ENCODE data around the gene PTPRN2. TPM values are rescaled to one million over a fixed set of nuclear protein-coding genes. Genes with fewer than 3 reads are reported as not detected.

The PTPRN2 gene
- total RNA-seq, 2 experiments from 2014 or later, result 0.70 TPM; not detected in 1

DNA sequence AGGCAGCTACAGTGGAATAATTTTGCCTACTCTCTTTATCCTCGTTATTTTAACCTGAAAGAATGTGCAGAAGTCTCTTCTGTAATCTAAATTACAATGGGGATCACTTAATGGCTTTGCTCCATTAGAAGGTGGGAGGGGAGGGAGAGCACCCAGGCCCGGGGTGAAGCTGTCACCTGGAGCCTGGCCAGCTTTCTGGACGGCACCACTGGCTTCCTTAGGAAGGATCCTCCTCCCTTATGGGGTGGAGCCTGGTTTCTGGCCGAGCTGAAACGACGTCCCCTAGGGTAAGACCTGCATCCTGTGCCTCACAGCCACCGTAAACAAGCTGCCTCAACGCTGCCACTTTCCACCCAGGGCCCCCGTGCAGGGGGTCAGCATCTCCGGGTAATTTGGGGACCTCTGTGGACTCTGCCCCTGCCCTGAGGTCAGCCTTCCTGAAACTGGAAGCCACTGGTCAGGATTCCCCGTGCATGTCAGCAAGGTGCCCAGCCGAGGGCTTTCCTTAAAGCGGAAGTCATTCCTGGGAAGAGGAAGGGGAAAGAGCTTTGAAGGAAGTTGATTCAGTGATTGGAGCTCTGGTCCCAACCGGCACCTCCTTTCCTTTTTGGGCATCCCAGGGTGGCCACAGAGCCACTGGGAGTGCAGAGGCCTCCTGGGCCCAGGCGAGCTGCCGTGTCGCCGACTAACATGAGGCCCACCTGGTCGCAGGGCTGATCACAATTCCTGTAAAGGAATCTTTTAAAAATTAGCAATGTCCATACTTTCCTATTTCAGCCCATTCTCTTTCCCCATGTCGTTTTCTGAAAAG lies 681.8 kb downstream of the PTPRN2 start:
- CTCF ChIA-PET (ENCODE audit: unreplicated experiment), result no interaction called here
- Histone ChIP-seq H3K9me3 (ENCODE audit: low read length) (no peaks in the 10 kb centered on the region), H3K4me2 (ENCODE audit: low read length) (no peak overlapping the region), H3K79me2 (ENCODE audit: insufficient read depth, low read depth, low read length) (no peaks in the 10 kb centered on the region), H3K4me1 (ENCODE audit: insufficient read depth, low read length, poor library complexity, severe bottlenecking) (no peaks in the 10 kb centered on the region), H3K9me2 (ENCODE audit: insufficient read depth, low read length) (no peaks in the 10 kb centered on the region), H3K4me3 (ENCODE audit: low read depth, low read length, poor library complexity, severe bottlenecking) (no peak overlapping the region), H4K20me1 (ENCODE audit: insufficient read depth, low read length) (no peaks in the 10 kb centered on the region), H3K36me3 (ENCODE audit: insufficient read depth, low read length) (no peaks in the 10 kb centered on the region), H3K27ac (ENCODE audit: low read depth, low read length, poor library complexity, severe bottlenecking) (no peak overlapping the region), H2AFZ (ENCODE audit: low read length) (no peak overlapping the region)
- POLR2A ChIA-PET, result interaction anchor here (0.6 kb wide), 1 partner anchor 1956 kb away, joined by 3 read pairs; no protein-coding TSS in a partner anchor
- BruUV-seq (replicated peaks), result no TSS peak
- intact Hi-C loops (cut with micrococcal nuclease; ENCODE audit: unreplicated experiment), result no loop called here
- no peak for DNase-seq (ENCODE audit: low spot score)
- TF ChIP-seq EZH2phosphoT487 (IDR thresholded peaks at IDR 0.05; ENCODE audit: borderline replicate concordance, low read depth, low read length), result no peak
- TF ChIP-seq, protein P1, sequence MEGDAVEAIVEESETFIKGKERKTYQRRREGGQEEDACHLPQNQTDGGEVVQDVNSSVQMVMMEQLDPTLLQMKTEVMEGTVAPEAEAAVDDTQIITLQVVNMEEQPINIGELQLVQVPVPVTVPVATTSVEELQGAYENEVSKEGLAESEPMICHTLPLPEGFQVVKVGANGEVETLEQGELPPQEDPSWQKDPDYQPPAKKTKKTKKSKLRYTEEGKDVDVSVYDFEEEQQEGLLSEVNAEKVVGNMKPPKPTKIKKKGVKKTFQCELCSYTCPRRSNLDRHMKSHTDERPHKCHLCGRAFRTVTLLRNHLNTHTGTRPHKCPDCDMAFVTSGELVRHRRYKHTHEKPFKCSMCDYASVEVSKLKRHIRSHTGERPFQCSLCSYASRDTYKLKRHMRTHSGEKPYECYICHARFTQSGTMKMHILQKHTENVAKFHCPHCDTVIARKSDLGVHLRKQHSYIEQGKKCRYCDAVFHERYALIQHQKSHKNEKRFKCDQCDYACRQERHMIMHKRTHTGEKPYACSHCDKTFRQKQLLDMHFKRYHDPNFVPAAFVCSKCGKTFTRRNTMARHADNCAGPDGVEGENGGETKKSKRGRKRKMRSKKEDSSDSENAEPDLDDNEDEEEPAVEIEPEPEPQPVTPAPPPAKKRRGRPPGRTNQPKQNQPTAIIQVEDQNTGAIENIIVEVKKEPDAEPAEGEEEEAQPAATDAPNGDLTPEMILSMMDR (conservative IDR thresholded peaks at IDR 0.05; ENCODE audit: low read length), result no peak

DNA sequence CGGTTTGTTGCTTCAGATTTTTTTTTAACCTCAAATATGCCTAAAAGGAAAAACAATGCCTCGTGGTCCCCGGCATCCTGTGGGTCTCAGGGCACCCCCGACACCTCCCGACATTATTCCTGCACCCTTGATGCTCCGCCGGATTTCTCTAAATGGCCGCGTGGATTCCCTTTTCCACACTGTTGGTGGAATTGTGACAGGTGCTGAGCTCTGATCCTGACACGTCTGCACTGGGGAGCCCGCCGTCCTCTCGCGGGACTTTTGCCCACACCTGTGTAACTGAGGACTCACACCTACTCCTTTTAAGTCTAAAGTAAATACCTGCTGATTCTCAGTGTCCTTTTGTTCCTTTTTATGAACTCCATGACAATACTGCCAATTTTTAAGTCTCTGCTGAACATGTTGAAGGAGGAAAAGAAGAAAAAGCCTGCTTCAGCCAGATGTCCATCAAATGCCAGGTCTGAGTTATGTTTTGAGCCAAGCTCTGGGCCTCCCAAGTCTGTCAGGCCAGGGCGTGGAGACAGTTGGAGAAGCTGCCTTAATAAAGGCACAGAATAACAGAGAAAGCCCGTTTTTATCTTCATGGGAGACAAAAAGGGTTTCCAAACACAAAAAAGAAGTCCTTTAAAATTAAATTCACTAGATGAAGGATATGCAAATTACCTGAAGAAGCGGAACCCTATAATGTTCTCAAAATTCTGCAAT lies 682.6 kb downstream of the PTPRN2 start:
- Histone ChIP-seq H3K4me2 (ENCODE audit: low read length) (no peak overlapping the region), H3K27ac (ENCODE audit: low read depth, low read length, poor library complexity, severe bottlenecking) (no peak overlapping the region), H2AFZ (ENCODE audit: low read length) (no peak overlapping the region), H3K9me2 (ENCODE audit: insufficient read depth, low read length) (no peaks in the 10 kb centered on the region), H3K9me3 (ENCODE audit: low read length) (no peaks in the 10 kb centered on the region), H4K20me1 (ENCODE audit: insufficient read depth, low read length) (no peaks in the 10 kb centered on the region), H3K79me2 (ENCODE audit: insufficient read depth, low read depth, low read length) (no peaks in the 10 kb centered on the region), H3K4me3 (ENCODE audit: low read depth, low read length, poor library complexity, severe bottlenecking) (no peak overlapping the region), H3K4me1 (ENCODE audit: insufficient read depth, low read length, poor library complexity, severe bottlenecking) (no peaks in the 10 kb centered on the region), H3K36me3 (ENCODE audit: insufficient read depth, low read length) (no peaks in the 10 kb centered on the region)
- no TSS peak for BruUV-seq (replicated peaks)
- intact Hi-C loops (cut with micrococcal nuclease; ENCODE audit: unreplicated experiment), result no loop called here
- TF ChIP-seq, protein P1 (conservative IDR thresholded peaks at IDR 0.05; ENCODE audit: low read length), result no peak
- no peak for TF ChIP-seq EZH2phosphoT487 (IDR thresholded peaks at IDR 0.05; ENCODE audit: borderline replicate concordance, low read depth, low read length)
- POLR2A ChIA-PET, result no interaction called here
- DNase-seq (ENCODE audit: low spot score), result no peak
- CTCF ChIA-PET (ENCODE audit: unreplicated experiment), result no interaction called here

All from OCI-LY7 (cell line).